ENCODE results near the gene E2F7.

DNA sequence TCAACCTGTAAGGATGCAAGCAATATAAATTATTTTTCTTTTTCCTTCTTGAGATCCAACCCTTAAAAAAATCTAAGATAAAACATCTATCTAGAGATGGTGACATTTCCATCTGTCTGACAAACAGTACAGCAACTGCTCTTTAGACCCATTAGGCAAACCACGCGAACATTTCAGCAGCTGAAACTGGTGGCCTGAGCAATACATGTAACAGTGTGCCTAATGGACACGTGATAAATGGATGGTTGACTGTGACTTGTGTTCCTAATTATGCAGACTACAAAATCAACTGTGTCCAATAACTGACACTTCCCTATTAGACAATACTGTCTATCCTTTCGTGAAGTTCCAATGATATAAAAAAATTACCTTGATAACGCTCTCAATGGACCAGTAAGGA lies 18.9 kb downstream of the E2F7 start:
- TF ChIP-seq MXI1 (IDR thresholded peaks at IDR 0.05; ENCODE audit: borderline replicate concordance, low read depth, low read length) (no peak), POLR2A (IDR thresholded peaks at IDR 0.05; ENCODE audit: low read depth, low read length) (no peak), BHLHE40 (IDR thresholded peaks at IDR 0.05; ENCODE audit: low read depth, low read length) (no peak)
- TF ChIP-seq, protein P1, sequence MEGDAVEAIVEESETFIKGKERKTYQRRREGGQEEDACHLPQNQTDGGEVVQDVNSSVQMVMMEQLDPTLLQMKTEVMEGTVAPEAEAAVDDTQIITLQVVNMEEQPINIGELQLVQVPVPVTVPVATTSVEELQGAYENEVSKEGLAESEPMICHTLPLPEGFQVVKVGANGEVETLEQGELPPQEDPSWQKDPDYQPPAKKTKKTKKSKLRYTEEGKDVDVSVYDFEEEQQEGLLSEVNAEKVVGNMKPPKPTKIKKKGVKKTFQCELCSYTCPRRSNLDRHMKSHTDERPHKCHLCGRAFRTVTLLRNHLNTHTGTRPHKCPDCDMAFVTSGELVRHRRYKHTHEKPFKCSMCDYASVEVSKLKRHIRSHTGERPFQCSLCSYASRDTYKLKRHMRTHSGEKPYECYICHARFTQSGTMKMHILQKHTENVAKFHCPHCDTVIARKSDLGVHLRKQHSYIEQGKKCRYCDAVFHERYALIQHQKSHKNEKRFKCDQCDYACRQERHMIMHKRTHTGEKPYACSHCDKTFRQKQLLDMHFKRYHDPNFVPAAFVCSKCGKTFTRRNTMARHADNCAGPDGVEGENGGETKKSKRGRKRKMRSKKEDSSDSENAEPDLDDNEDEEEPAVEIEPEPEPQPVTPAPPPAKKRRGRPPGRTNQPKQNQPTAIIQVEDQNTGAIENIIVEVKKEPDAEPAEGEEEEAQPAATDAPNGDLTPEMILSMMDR (conservative IDR thresholded peaks at IDR 0.05; ENCODE audit: low read depth, low read length) = no peak

Measured in IMR-90 (cell line).